ENCODE results near the gene TUBGCP5. TPM values are rescaled to one million over a fixed set of nuclear protein-coding genes. Genes with fewer than 3 reads are reported as not detected.

Gene TUBGCP5
- total and polyA plus RNA-seq, 10 of the 15 experiments (the other 5 are each of a cell fraction or from before 2014, with no cell fraction given): 6.4 to 29.2 (median 20.2) TPM

DNA sequence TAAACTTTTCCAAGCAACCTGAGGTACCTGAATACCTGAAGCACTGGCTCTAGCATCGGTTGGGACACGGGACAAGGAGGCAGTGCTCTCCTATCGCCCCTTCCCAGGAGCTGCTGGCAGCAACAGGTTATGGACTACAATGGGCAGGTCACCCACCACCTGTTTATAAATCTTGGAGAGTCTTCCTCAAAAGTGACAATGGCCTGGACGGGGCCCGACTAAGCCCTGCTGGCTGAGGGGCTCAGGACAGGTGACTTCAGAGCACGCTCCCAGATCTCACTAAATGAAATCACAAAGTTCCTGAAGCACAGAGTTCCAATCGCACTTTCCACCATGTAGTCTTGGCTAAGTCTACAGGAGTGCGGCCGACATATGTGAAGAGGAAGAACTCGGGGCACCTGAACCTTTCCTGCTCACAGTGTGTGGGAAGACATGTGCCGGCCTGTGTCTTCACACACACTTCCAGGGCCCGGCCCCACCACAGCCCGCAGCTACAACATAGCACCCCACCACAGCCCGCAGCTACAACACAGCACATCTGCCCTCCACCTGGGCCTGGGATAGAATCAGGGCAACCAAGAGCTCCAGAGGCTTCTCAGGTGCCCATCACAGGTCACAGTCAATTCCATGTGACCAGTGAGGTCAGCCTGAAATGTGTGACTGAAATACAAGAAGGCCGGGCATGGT, 72.1 kb downstream of the TUBGCP5 start:
- ChIA-PET POLR2A (interaction anchor here (0.5 kb wide), 1 partner anchor 10 kb away, joined by 4 read pairs; no protein-coding TSS in a partner anchor), SMC1A (ENCODE audit: uncharacterized antibody, unreplicated experiment) (no interaction called here), CTCF (no interaction called here), RAD21 (ENCODE audit: unreplicated experiment) (interaction anchor here (0.5 kb wide), 1 partner anchor 61 kb away, joined by 3 read pairs; no protein-coding TSS in a partner anchor)
- BruUV-seq (replicated peaks): no TSS peak
- Histone ChIP-seq H3K27ac (ENCODE audit: control insufficient read depth, insufficient read depth) (0 out of 2 replicates have a peak overlapping the region, but pooled peaks have one; percentile 18), H2AFZ (ENCODE audit: control insufficient read depth, low read depth, low read length) (no peak overlapping the region), H3K36me3 (ENCODE audit: control insufficient read depth in 2 of 2, insufficient read depth in 2 of 2, low read length in 1 of 2) (peaks cover 0 to 3% of the 10 kb centered on the region in 2 experiments; a peak in 2 of 4 replicates), H3K4me1 (ENCODE audit: control insufficient read depth, insufficient read depth, low read length) (peaks cover 5% of the 10 kb centered on the region; the same call in 1 of the 2 replicates), H3K27me3 (replicated peaks in 1 of 2; ENCODE audit: control insufficient read depth in 2 of 2, insufficient read depth in 2 of 2, low read length in 1 of 2) (no peaks in the 10 kb centered on the region), H4K20me1 (ENCODE audit: control insufficient read depth, insufficient read depth) (no peaks in the 10 kb centered on the region), H3K9me3 (replicated peaks; ENCODE audit: control insufficient read depth, insufficient read depth, low read length) (no peaks in the 10 kb centered on the region; the same call in 1 of the 3 replicates), H3K79me2 (ENCODE audit: control insufficient read depth, insufficient read depth, low read length) (peaks cover 31% of the 10 kb centered on the region), H3K9ac (ENCODE audit: control insufficient read depth, insufficient read depth, low read length) (no peak overlapping the region), H3K4me3 (no peak overlapping the region), H3K4me2 (ENCODE audit: control insufficient read depth, insufficient read depth) (no peak overlapping the region)
- in situ Hi-C loops (cut with MboI) (no loop called here), intact Hi-C loops (cut with micrococcal nuclease; ENCODE audit: unreplicated experiment) (no loop called here)
- FAIRE-seq (no peak), DNase-seq (ENCODE audit: low read depth, low spot score) (no peak), ATAC-seq (no peak)
- 95% methylated on average over 15 of the region's 15 CpGs for WGBS (ENCODE audit: insufficient coverage, insufficient replicate concordance, low lambda C conversion rate, missing lambda C conversion rate)
- TF ChIP-seq SMAD5 (IDR thresholded peaks at IDR 0.05; ENCODE audit: low read depth) (no peak), POU2F2 (IDR thresholded peaks at IDR 0.05; ENCODE audit: borderline replicate concordance, low read depth, low read length) (no peak), SUPT20H (IDR thresholded peaks at IDR 0.05; ENCODE audit: borderline replicate concordance, control insufficient read depth, low read depth, low read length) (no peak), SP1 (IDR thresholded peaks at IDR 0.05; ENCODE audit: low read depth, low read length) (no peak), USF2 (IDR thresholded peaks at IDR 0.05; ENCODE audit: borderline replicate concordance, low read depth, low read length) (no peak)
